RWPE1 (cell line): ENCODE data around the gene RNF4.

ENCODE experiments used
- CTCF ChIA-PET: fragments of 350-600 bp; sonication (Branson Sonifier 250); formaldehyde crosslinking; extraction: SDS; loops from one replicate; lab custom pipeline; 2021; lab: Yijun Ruan, JAX
- POLR2A ChIA-PET: fragments of 400-600 bp; formaldehyde crosslinking; extraction: SDS; loops from one replicate; lab custom pipeline; 2020; ENCODE audit warnings: antibody characterized with exemption; ENCODE audit not compliant: low non-redundant PET; lab: Yijun Ruan, JAX
- DNase-seq: peaks from one replicate; pipeline ENCODE4 v3.0.0; 2012; ENCODE audit warnings: low spot score
- H3K27ac ChIP-seq: fragments of 450-650 bp; 2 replicates; pipeline ENCODE4 v1.5.1; 2017
- CTCF ChIP-seq: fragments of 450-650 bp; conservative IDR thresholded peaks from 2 replicates; pipeline ENCODE4 v1.5.1; 2017; ENCODE audit warnings: low read depth, mild to moderate bottlenecking

The RNF4 gene

GRCh38 chr4:2449511-2450392 lies 19.2 kb upstream of the RNF4 start:
- CTCF ChIA-PET: no interaction called here
- no peak overlapping the region for H3K27ac ChIP-seq
- no peak for DNase-seq
- POLR2A ChIA-PET: no interaction called here
- no peak for TF ChIP-seq CTCF

DNA sequence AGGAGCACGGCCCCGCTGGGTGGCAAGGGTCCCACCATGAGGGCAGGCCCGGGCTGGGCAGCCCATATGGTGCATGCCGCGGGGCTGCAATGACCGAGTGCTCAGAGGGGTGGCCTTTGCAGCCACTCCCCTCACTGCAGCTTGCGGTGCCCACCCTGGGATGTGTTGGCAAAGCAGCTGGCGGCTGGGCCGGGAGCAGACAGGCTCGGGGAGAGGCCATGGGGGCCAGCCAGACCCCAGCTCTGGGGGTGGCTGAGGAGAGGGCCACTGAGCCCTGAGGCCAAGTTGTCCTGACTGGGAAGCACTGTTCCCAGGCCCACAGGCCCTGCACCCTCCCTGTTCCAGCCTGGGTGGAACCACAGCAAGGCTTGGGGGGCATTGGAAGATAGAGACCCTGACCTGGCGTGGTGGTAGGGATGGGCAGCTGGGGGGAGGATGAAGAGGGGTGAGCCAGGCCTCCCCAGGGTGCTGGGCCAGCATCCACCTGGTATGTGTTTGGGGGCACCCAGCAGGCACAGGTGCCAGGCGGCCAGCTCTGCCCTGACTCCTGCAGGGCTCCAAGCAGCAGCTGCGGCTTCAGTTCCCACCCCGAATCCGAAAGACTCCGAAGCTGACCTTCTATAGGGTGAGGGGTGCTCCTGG lies 18.4 kb upstream of the RNF4 start:
- POLR2A ChIA-PET: no interaction called here
- TF ChIP-seq CTCF: no peak
- no peak overlapping the region for H3K27ac ChIP-seq
- CTCF ChIA-PET: no interaction called here
- DNase-seq: no peak

DNA sequence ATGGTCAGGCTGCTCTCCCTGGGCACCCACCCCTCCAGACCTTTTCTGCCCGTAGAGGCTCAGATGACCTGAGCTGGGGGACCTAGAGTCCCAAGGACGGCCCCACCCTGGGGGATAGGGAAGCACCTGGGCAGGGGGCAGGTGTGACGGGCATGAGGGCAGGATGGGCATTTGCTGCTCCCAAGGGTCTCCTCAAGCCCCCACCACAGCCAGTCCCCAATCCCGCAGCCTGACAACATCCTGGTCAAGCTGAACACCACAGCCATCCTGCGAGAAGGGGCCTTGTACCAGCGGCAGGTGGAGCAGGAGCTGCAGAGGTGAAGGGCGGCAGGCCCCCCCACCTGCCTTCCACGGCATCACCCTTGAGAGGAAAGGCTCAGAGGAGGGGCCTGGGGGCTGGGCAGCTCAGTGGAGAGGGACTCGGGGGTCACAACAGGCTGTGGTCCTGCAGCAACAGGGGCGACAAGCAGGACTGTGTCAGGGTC lies 17.8 kb upstream of the RNF4 start:
- no peak for DNase-seq
- H3K27ac ChIP-seq: no peak overlapping the region
- CTCF ChIA-PET: no interaction called here
- POLR2A ChIA-PET: no interaction called here
- TF ChIP-seq CTCF: no peak

DNA sequence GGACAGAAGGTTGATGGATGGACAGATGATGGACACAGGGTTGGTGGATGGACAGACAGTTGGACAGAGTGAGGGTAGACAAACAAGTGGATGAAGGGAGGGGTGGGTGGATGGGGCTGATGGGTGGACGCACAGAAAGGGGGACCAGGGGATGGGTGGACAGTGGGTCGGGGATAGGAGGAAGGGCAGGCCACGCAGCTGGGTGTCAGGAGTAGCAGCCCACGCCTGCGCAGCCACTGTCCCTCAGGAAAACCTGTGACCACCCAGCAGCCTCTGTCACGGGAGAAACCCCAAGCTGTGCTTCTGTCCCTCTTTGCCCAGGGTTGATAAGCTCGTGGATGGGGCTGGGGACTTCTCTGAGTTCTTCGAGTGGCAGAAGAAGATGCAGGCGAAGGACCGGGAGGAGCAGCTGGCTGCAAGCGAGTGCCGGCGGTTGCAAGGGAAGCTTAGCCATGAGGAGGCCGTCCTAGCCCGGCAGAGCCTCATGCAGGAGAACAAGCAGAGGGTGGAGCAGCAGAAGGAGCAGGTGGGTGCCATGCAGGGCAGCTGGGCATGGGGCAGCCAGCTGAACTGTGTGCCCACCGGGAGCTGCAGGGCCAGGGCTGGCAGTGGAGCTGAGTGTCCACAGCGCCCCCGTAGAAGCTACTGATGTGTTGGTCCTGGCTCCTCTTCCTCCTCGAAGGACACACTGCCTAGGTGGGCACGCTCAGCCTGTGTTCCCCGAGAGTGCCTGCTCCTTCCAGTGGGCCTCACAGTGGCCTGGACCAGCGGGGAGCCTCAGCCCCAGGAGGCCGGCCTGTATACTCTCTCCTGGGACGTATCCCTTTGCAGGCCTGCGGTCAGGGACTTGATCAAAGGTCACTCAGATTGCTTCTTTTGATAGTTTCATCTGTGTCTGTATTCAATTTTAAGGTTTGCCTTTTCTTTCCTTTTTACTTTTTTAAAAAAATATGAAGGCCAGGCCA lies 16.8 kb upstream of the RNF4 start:
- no peak overlapping the region for H3K27ac ChIP-seq
- no peak for TF ChIP-seq CTCF
- DNase-seq: no peak
- ChIA-PET POLR2A (no interaction called here), CTCF (interaction anchor here (0.6 kb wide), 1 partner anchor 605 kb away, joined by 4 read pairs; no protein-coding TSS in a partner anchor)

DNA sequence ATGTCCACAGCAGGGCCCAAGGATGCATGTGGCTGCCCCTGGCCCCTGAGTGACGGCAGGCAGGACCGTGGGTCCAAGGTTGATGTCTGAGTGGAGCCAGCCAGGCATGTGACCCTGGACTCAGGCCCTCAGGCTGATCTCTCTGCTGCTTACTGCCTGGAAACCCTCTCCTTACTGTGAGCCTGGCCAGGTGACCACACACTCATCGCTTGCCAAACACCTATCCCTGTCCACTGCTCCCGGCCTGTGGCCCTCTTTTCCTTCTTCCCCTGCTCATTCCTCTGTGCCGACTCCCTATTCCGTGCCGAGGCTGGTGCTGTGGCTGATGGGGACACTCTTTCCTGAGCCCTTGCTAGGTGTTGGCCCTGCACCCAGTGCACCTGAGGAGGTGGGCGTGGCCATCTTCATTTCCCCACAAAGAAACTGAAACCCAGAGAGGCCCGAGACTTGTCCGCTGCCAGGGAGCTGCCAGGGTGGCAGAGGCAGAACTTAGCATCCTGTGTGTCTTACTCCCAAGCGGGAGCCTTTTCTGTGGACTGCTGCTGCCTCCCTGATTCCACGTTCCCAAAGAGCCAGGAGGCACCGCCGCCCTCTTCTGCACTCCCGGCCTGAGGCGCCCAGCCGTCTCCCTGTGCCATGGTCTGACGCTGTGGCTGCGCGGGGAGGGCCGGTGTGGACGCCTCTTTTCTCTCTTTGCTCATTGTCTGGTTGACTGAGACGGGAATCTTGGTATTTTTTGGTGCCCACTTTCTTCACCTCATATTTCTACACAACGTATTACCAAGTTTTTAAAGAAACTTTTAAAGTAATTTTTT lies 11.2 kb upstream of the RNF4 start:
- CTCF ChIA-PET: interaction anchor here (1.4 kb wide), 1 partner anchor 238 kb away, joined by 3 read pairs; no protein-coding TSS in a partner anchor
- POLR2A ChIA-PET: no interaction called here
- no peak for TF ChIP-seq CTCF
- no peak overlapping the region for H3K27ac ChIP-seq
- DNase-seq: no peak
